Astrocyte (in vitro differentiated cells and primary cell): Measurements from ENCODE around the gene TAF8. TPM values are rescaled to one million over a fixed set of nuclear protein-coding genes. Genes with fewer than 3 reads are reported as not detected.

Experiments
- DNase-seq: peaks from one replicate; pipeline ENCODE4 v3.0.0-alpha.2; 2010; ENCODE audit warnings: low read depth
- FAIRE-seq: peaks from 2 replicates; lab custom pipeline; 2011; peaks lifted over from hg19 to GRCh38; lab: Jason Lieb, UNC
- H2AFZ ChIP-seq: 2 replicates; pipeline ENCODE4 v1.6.0; 2012; ENCODE audit warnings: low read depth, low read length, inconsistent platforms
- H3K27ac ChIP-seq: 2 replicates; pipeline ENCODE4 v1.5.1; 2011; ENCODE audit warnings: low read depth, low read length, inconsistent platforms
- H3K27me3 ChIP-seq: 2 replicates; pipeline ENCODE4 v1.6.0; 2011; ENCODE audit warnings: low read length, inconsistent platforms; ENCODE audit not compliant: insufficient read depth
- H3K36me3 ChIP-seq: 2 replicates; pipeline ENCODE4 v1.5.1; 2011; ENCODE audit warnings: low read length, inconsistent platforms; ENCODE audit not compliant: insufficient read depth
- H3K4me1 ChIP-seq: 2 replicates; pipeline ENCODE4 v1.5.1; 2011; ENCODE audit warnings: low read length, inconsistent platforms; ENCODE audit not compliant: insufficient read depth
- H3K4me2 ChIP-seq: 2 replicates; pipeline ENCODE4 v1.6.0; 2012; ENCODE audit warnings: low read length, inconsistent platforms
- H3K4me3 ChIP-seq: 2 replicates; pipeline ENCODE4 v1.5.1; 2011; ENCODE audit warnings: low read depth, mild to moderate bottlenecking, low read length, inconsistent platforms; ENCODE audit not compliant: insufficient read depth
- H3K79me2 ChIP-seq: 2 replicates; pipeline ENCODE4 v1.6.0; 2012; ENCODE audit warnings: mild to moderate bottlenecking, low read length, inconsistent platforms; ENCODE audit not compliant: insufficient read depth
- H3K9ac ChIP-seq: 2 replicates; pipeline ENCODE4 v1.6.0; 2012; ENCODE audit warnings: mild to moderate bottlenecking, low read length, inconsistent platforms
- H3K9me3 ChIP-seq: 2 replicates; pipeline ENCODE4 v1.5.1; 2012; ENCODE audit warnings: low read depth, mild to moderate bottlenecking, low read length, inconsistent platforms; ENCODE audit not compliant: insufficient read depth
- H4K20me1 ChIP-seq: 2 replicates; pipeline ENCODE4 v1.6.0; 2012; ENCODE audit warnings: low read length, inconsistent platforms; ENCODE audit not compliant: insufficient read depth
- H3K27ac Mint-ChIP-seq: one replicate; pipeline ENCODE4 v1.8.0; 2021; ENCODE audit warnings: mild to moderate bottlenecking, mixed read lengths; ENCODE audit not compliant: unreplicated experiment
- H3K27me3 Mint-ChIP-seq: one replicate; pipeline ENCODE4 v1.8.0; 2021; ENCODE audit warnings: low read depth, mixed read lengths; ENCODE audit not compliant: unreplicated experiment
- H3K36me3 Mint-ChIP-seq: one replicate; pipeline ENCODE4 v1.8.0; 2021; ENCODE audit warnings: low read depth, mixed read lengths; ENCODE audit not compliant: unreplicated experiment
- H3K4me1 Mint-ChIP-seq: one replicate; pipeline ENCODE4 v1.8.0; 2021; ENCODE audit warnings: low read depth, mixed read lengths; ENCODE audit not compliant: unreplicated experiment
- H3K4me3 Mint-ChIP-seq: one replicate; pipeline ENCODE4 v1.8.0; 2021; ENCODE audit warnings: mild to moderate bottlenecking, moderate library complexity, mixed read lengths; ENCODE audit not compliant: unreplicated experiment
- H3K9me3 Mint-ChIP-seq: one replicate; pipeline ENCODE4 v1.8.0; 2021; ENCODE audit warnings: mild to moderate bottlenecking, mixed read lengths; ENCODE audit not compliant: unreplicated experiment
- CTCF ChIP-seq: IDR thresholded peaks from 2 replicates; pipeline ENCODE4 v1.5.1; 2011; ENCODE audit warnings: low read depth, mild to moderate bottlenecking, inconsistent platforms, low read length, moderate library complexity; ENCODE audit not compliant: insufficient read depth
- EZH2 ChIP-seq: IDR thresholded peaks from 2 replicates; pipeline ENCODE4 v1.6.1; 2012; ENCODE audit warnings: mild to moderate bottlenecking, low read length, inconsistent platforms; ENCODE audit not compliant: insufficient read depth
- total RNA-seq: library from RNA; stranded (reverse); gene quantifications from 2 replicates; pipeline ENCODE4 v1.2.1, GENCODE V29; 2021

The TAF8 gene
- total RNA-seq, 1 donor from 2014 or later: 14.8 TPM

GRCh38 chr6:42124223-42124836 lies 74.0 kb downstream of the TAF8 start:
- Histone ChIP-seq H3K4me3 (no peak overlapping the region), H3K27me3 (no peaks in the 10 kb centered on the region), H3K9me3 (no peaks in the 10 kb centered on the region), H3K79me2 (no peaks in the 10 kb centered on the region), H3K4me2 (no peak overlapping the region), H4K20me1 (no peaks in the 10 kb centered on the region), H3K4me1 (no peaks in the 10 kb centered on the region), H3K27ac (no peak overlapping the region), H3K9ac (no peak overlapping the region), H3K36me3 (no peaks in the 10 kb centered on the region), H2AFZ (no peak overlapping the region)
- peaks cover 2% of the 10 kb centered on the region for H3K36me3 Mint-ChIP-seq
- no peaks in the 10 kb centered on the region for H3K27me3 Mint-ChIP-seq
- DNase-seq (no peak), FAIRE-seq (no peak)
- H3K4me1 Mint-ChIP-seq: peaks cover 2% of the 10 kb centered on the region
- H3K9me3 Mint-ChIP-seq: no peaks in the 10 kb centered on the region
- TF ChIP-seq EZH2 (no peak), CTCF (no peak)
- H3K4me3 Mint-ChIP-seq: no peak overlapping the region
- H3K27ac Mint-ChIP-seq: no peak overlapping the region

GRCh38 chr6:42125231-42125630 lies 74.9 kb downstream of the TAF8 start:
- Histone ChIP-seq H3K4me2 (no peak overlapping the region), H3K4me3 (no peak overlapping the region), H4K20me1 (no peaks in the 10 kb centered on the region), H3K9ac (no peak overlapping the region), H3K27ac (no peak overlapping the region), H3K27me3 (no peaks in the 10 kb centered on the region), H2AFZ (no peak overlapping the region), H3K36me3 (no peaks in the 10 kb centered on the region), H3K4me1 (no peaks in the 10 kb centered on the region), H3K79me2 (no peaks in the 10 kb centered on the region), H3K9me3 (no peaks in the 10 kb centered on the region)
- TF ChIP-seq EZH2 (no peak), CTCF (no peak)
- DNase-seq (no peak), FAIRE-seq (no peak)
- Mint-ChIP-seq H3K9me3 (no peaks in the 10 kb centered on the region), H3K4me1 (peaks cover 2% of the 10 kb centered on the region), H3K36me3 (peaks cover 2% of the 10 kb centered on the region), H3K27me3 (no peaks in the 10 kb centered on the region), H3K4me3 (no peak overlapping the region), H3K27ac (no peak overlapping the region)

- DNase-seq (no peak), FAIRE-seq (no peak)
- H3K4me1 ChIP-seq: no peaks in the 10 kb centered on the region
- TF ChIP-seq EZH2: no peak
- H3K79me2 ChIP-seq: no peaks in the 10 kb centered on the region
- H3K36me3 ChIP-seq: no peaks in the 10 kb centered on the region
- no peak overlapping the region for H2AFZ ChIP-seq
- Mint-ChIP-seq H3K27ac (no peak overlapping the region), H3K4me3 (no peak overlapping the region), H3K9me3 (no peaks in the 10 kb centered on the region), H3K36me3 (peaks cover 2% of the 10 kb centered on the region), H3K4me1 (peaks cover 2% of the 10 kb centered on the region), H3K27me3 (no peaks in the 10 kb centered on the region)
- no peak overlapping the region for H3K9ac ChIP-seq
- no peaks in the 10 kb centered on the region for H3K9me3 ChIP-seq
- no peak overlapping the region for H3K4me2 ChIP-seq
- no peaks in the 10 kb centered on the region for H4K20me1 ChIP-seq
- no peak overlapping the region for H3K4me3 ChIP-seq
- H3K27me3 ChIP-seq: no peaks in the 10 kb centered on the region
- no peak overlapping the region for H3K27ac ChIP-seq
These were observed 75.3 kb downstream of the TAF8 start for GRCh38 chr6:42125663-42126062.
